Fibroblast of mammary gland (primary cell): ENCODE results near the gene PLAU.

Experiments
- DNase-seq: peaks from one replicate; pipeline ENCODE4 v3.0.0-alpha.2; 2010; ENCODE audit warnings: low read depth
- H3K4me3 ChIP-seq: 2 replicates; pipeline ENCODE4 v1.5.1; 2011; ENCODE audit warnings: low read depth, mild to moderate bottlenecking, low read length, moderate library complexity; ENCODE audit not compliant: control insufficient read depth
- TF ChIP-seq, protein P1 (sequence below): conservative IDR thresholded peaks from 2 replicates; pipeline ENCODE4 v1.5.1; 2011; ENCODE audit warnings: low read depth, low read length, inconsistent platforms; ENCODE audit not compliant: control insufficient read depth, insufficient read depth

PLAU gene

DNA sequence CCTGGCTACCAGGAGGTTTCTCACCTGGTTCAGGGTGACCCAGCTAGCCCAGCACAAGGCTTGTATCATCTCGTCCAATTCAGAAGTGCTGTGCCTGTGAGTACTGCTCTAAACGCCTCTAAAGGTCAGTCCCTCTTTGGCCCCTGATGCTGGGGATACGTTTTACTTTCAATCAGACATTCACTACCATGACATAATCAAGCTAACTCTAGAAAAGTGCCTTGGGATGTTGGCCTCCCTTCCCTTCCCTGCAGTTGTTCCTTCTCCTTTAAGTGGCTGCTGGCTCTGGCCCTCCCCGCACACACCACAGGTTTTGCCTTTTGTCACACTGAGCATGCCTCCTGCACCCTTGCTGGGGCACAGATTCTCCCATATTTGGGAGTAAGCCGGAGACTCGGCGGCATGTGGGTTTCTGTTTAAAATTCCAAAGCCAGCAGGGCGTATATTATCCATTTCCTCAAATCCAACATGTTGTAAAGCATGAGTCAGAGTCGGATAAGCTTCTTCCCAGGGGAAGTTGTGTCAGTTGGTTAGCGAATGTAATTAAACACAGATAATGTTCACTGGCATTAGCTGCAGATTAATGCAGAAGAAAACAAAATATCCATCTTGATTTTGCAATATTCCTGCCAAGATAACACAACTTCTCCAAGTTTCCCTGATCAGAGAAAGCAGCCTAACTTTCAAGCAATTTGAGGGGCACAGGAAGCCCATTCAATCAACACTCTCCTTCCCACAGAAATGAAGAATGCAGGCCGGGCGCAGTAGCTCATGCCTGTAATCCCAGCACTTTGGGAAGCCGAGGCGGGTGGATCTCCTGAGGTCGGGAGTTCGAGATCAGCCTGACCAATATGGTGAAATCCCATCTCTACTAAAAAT lies 55.2 kb downstream of the PLAU start:
- peak; percentile 99 for DNase-seq
- TF ChIP-seq, protein P1, sequence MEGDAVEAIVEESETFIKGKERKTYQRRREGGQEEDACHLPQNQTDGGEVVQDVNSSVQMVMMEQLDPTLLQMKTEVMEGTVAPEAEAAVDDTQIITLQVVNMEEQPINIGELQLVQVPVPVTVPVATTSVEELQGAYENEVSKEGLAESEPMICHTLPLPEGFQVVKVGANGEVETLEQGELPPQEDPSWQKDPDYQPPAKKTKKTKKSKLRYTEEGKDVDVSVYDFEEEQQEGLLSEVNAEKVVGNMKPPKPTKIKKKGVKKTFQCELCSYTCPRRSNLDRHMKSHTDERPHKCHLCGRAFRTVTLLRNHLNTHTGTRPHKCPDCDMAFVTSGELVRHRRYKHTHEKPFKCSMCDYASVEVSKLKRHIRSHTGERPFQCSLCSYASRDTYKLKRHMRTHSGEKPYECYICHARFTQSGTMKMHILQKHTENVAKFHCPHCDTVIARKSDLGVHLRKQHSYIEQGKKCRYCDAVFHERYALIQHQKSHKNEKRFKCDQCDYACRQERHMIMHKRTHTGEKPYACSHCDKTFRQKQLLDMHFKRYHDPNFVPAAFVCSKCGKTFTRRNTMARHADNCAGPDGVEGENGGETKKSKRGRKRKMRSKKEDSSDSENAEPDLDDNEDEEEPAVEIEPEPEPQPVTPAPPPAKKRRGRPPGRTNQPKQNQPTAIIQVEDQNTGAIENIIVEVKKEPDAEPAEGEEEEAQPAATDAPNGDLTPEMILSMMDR: no peak
- peak overlapping the region; percentile 21 for H3K4me3 ChIP-seq

GRCh38 chr10:73967022-73967429 lies 56.1 kb downstream of the PLAU start:
- DNase-seq: no peak
- H3K4me3 ChIP-seq: no peak overlapping the region
- TF ChIP-seq, protein P1: no peak
